GM19240 (cell line): ENCODE results near the gene PPFIA1.
"Not testable (repeated sequence)": the region's sequence is repeated elsewhere in the genome, so short reads cannot be mapped to it uniquely, and the experiment has no call there.

Experiments used
- DNase-seq: peaks from one replicate; pipeline ENCODE4 v3.0.0; 2011; ENCODE audit warnings: low spot score; ENCODE audit not compliant: insufficient read length

PPFIA1 gene

DNA sequence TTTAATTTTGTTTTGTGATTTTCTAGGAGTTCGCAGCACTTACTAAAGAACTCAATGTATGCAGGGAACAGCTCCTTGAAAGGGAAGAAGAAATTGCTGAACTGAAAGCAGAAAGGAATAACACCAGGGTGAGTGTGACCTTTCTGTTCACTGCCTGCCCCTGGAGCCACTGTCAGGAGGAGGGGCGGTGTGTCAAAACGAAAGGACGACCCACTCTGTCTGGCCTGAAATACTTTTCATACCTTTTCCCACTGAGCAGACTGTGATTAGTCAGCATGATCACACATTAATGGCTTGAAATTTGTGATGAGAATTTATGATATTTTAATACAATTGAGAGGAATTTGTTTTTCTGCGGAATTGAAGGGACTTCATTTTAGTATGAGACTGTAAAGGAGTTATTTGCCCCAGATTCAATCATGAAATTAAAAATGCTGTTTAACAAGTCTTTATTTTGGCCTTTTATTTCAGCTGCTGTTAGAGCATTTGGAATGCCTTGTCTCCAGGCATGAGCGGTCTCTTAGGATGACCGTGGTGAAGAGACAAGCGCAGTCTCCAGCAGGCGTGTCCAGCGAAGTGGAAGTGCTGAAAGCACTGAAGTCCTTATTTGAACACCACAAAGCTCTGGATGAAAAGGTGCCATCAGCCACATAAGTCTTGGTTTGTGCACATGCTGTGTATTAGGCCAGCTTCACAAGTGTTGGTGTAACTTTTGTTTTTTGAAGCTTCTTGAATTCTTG is 54.1 kb downstream of the PPFIA1 start:
- peak; percentile 44 for DNase-seq

DNA sequence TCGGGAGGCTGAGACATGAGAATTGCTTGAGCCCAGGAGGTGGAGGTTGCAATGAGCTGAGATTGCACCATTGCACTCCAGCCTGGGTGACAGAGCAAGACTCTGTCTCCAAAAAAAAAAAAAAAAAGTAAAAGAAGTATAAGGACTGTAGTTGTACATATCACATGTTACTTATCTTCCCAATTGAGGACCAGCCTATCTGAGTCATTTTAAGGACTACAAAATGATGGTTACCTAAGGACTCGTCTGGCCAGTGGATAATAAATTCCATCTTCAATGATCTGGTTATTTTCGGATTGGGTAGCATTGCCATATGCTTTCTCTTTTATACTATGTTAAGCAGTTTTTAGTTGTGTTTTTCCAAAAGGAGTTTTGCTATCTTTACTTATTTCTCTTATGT is 55.3 kb downstream of the PPFIA1 start:
- no peak for DNase-seq

DNA sequence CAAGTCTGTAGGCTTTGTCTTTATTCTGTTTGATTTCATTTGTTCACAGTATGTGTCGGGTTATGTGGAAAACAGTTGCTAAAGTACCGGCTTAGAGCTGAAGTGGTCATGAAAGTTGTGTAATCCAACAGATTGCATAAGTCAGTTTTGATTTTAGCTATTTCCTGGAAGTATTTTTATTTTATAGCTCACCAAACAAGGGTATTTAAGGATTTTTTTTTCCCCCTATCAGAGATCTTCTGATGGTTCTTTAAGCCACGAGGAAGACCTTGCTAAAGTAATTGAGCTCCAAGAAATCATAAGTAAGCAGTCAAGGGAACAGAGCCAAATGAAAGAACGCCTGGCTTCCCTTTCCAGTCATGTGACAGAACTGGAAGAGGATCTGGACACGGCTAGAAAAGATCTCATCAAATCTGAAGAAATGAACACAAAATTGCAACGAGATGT is 55.9 kb downstream of the PPFIA1 start:
- DNase-seq, result no peak

DNA sequence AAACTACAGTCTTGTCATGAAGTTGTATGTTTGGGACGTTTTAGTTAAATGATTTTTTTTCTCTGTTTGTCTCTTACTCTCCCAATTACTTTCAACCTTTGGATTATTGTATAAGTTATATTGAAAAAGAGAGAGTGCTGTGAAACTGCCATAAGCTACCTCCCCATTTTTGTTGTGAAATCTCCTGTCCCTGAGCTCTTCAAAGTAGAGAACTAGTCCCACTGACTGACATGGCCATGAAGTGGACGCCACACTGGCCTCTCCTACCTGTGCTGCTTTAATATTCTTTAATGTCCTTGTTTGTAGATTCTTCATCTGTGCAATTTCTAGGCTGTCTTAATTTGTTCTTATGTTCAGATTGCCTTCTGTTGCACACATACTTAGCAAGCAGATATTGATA is 56.3 kb downstream of the PPFIA1 start:
- no peak for DNase-seq

DNA sequence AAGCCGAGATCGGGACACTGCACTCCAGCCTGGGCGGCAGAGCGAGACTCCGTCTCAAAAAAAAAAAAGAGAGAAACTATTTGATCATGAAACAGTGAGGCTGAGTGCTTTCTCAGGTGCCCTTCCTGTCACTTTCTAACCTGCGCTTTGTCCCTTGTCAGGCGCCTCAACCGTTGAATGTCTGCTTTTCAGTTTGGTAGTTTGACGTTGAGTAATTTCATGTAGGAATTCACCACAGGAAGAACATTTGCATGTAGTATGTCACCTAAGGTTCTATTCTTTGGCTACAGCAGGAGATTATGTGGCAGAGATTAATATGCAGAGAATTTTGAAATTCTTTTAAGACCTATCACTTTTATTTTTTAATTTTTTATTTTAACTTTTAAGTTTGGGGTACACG is 57.2 kb downstream of the PPFIA1 start:
- peak; percentile 28 for DNase-seq

DNA sequence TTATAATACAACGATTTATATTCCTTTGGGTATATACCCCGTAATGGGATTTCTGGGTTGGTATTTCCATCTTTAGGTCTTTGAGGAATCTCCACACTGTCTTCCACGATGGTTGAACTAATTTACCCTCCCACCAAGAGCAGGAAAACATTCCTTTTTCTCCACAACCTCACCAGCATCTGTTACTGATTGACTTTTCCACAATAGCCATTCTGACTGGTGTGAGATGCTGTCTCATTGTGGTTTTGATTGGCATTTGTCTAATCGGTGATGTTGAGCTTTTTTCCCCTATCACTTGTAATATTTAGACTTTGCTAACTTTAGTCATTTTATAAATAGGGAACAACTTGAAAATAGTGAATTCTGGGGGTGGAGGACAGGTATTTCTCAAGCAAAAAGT is 58.1 kb downstream of the PPFIA1 start:
- DNase-seq, result no peak

DNA sequence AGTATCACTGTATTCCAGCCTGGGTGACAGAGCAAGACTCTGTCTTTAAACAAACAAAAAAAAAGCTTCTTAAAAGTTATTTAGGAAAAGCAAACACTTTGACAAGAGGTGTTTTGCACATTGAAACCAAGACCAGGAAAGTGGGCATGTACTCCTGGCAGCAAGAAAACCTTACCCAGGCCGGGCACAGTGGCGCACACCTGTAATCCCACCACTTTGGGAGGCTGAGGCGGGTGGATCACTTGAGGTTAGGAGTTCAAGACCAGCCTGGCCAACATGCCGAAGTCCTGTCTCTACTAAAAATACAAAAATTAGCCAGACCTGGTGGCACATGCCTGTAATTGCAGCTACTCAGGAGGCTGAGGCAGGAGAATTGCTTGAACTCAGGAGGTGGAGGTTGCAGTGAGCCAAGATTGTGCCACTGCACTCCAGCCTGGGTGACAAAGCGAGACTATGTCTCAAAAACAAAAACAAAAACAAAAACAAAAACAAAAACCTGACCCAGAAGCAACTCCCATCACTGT is 60.9 kb downstream of the PPFIA1 start:
- not testable (repeated sequence) for DNase-seq

DNA sequence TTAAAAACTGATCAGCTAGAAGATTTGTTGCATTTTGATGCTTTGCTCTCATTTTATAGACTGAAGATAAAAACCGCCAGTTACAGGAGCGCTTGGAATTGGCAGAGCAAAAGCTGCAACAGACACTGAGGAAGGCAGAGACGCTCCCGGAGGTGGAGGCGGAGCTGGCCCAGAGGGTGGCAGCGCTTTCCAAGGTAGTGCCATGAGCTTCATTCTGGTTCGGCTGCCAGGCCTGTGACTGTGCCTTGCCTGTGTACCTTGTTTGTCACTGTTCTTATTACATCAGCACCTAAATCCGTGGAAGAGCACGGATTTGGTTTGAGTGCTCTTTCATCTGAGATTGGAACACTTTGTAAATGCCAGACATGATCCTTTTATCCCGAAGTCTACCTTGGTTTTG is 61.4 kb downstream of the PPFIA1 start:
- DNase-seq, result no peak

DNA sequence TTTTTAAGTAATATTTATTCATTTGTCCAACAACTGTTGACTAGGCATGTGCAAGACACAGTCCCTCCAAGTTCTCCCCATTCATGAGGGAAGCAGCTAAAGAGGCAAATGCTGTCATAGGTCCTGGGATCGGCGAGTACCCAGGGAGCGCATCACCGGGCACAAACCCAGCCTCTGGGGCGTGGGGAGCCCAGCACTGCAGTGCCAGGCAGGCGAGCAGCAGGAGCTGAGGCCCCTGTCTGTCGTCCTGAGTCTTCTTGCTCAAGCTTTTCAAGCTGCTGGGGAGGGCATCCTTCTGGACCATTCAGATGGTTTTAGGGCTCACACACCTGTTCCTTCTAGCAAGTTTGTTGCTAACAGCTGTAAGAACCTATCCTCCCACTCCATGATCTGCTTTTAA is 62.1 kb downstream of the PPFIA1 start:
- no peak for DNase-seq

DNA sequence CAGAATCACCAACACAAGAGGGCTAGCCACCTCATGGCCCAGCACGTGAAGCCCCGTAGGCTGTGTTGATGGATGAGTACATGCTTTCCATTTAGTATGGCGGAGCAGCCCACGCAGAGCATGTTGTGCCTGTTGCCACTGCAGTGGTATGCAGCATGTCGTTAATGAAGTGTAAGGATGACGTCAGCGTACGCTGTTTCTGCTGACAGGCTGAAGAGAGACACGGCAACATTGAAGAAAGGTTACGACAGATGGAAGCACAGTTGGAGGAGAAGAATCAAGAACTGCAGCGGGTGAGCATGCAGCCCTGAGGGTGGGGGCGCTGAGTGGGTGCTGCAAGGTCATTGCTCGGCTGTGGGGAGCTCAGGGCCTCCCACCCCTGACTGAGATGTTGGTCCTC is 62.8 kb downstream of the PPFIA1 start:
- DNase-seq, result no peak

DNA sequence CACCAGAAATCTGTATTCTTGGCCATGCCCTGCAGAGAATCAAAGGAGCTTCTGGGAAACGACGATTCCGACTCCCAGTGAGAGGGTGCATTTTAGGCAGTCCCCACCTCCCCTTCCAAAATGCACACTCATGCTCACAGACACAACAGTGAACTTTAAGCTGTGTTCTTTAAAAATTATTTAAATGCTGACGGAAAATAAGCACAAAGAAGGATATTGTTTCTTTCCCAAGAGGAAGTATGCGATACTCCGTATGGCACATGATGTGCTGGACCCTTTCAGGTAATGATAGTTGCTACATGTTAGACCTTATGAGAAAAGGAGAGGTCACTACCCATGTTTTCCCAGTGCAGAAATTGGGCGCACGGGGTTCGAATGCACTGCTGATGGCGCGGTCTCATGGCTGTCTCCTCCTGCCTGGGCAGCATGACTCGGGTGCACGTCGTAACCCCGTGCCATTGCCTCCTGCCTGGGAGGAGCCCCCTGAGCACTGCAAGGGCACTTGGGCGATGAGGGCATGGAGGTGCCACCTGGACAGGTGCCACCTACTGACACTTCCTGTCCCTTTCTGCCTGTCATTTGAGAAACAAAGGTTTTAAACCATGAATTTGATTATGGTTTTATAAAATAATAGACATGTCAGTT is 64.0 kb downstream of the PPFIA1 start:
- DNase-seq, result no peak

DNA sequence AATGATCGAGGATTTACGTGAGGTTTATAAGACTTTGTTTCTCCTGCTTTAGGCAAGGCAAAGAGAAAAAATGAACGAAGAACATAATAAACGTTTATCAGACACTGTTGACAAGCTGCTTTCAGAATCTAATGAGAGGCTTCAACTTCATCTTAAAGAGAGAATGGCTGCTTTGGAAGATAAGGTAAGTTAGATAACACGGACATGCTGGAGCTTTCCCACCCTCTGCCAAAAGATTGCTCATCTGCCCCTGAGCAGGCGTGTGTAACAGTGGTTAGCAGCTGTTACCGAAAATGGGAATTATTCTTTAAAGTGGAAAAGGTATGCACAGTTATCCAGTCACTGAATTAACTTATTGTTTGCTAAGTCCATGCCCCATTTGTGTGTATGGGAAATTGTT is 65.0 kb downstream of the PPFIA1 start:
- DNase-seq, result no peak

DNA sequence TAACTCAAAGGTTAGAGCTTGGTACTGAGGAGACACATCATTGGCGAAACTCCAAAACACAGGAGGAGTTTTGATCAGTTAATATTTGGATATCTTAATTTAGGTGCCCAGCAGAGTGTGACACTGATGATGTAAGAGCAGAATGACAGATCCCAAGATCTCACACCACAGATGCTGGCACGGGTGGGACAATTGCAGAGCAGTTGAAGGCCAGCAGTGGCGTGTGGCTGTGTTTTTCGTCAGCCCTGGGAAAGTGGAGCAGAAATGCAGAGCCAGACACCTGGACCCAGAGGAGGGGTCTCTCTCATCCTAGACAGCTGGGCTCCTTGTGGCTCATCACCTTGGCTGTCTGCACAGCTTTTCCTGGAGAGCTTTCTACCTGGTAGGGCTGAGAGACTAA is 68.1 kb downstream of the PPFIA1 start:
- DNase-seq, result no peak

DNA sequence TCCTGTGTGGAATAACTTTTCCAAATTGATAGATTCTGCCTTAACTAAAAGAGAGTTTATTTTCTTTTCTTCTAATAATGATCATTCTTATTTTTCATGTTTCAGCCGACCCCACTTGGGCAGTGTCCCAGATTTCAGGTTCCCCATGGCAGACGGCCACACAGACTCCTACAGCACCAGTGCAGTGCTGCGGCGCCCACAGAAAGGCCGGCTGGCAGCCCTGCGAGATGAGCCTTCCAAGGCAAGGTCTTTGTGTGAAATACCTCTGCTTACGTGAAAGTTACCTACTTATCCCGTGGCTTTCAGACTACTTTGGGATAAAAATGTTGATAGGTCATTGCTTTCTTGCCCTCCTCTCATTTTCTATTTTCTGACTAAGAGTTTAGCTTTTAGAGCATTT is 68.6 kb downstream of the PPFIA1 start:
- no peak for DNase-seq

DNA sequence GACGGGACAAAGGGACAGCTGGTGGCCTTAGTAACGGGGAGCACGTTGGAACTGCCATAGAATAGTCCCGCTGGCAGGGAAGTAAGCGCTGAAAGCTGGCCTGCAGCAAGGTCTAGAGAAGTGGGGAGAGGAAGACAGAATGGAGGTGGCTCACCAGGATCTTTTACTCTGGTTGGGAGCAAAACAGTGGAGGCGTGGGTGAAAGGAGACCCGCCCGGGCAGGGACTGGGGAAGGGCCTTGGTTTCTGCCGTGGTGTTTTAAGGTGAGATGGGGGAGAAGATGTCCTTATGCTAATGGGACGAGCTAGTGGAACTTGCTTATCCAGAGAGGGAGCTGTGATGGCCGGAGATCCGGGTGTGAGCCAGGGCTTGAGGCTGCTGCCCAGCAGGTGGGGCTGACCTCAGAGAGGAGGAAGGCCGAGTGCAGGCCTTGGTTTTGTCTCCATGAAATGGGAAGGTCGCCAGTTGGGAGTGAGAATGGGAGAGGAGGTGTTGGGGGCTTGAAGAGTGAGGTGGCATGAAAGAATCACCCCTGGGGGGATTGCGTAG is 71.5 kb downstream of the PPFIA1 start:
- no peak for DNase-seq

DNA sequence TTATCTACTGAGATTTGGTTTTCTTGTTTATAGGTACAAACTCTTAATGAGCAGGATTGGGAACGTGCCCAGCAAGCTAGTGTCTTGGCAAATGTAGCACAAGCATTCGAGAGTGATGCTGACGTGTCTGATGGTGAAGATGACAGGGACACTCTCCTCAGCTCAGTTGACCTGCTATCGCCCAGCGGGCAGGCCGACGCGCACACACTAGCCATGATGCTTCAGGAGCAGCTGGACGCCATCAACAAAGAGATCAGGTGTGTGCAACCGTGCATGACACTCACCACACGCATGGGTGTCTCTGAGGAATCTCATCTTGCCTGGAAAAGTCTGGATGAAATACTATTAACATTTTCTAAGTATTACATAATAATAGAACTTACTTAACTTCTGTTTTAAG is 73.1 kb downstream of the PPFIA1 start:
- no peak for DNase-seq

DNA sequence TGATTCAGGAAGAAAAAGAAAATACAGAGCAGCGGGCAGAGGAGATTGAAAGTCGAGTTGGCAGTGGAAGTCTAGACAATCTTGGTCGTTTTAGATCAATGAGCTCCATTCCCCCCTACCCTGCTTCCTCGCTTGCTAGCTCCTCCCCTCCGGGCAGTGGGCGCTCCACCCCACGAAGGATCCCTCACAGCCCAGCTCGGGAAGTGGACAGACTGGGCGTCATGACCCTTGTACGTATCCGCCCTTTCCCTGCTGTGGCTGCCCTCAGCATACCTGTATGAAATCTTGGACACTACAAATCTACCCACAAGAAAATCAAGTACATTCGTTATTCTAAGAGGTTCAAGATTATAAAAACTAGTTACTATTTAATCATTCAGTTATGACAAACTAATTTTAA is 77.7 kb downstream of the PPFIA1 start:
- no peak for DNase-seq

DNA sequence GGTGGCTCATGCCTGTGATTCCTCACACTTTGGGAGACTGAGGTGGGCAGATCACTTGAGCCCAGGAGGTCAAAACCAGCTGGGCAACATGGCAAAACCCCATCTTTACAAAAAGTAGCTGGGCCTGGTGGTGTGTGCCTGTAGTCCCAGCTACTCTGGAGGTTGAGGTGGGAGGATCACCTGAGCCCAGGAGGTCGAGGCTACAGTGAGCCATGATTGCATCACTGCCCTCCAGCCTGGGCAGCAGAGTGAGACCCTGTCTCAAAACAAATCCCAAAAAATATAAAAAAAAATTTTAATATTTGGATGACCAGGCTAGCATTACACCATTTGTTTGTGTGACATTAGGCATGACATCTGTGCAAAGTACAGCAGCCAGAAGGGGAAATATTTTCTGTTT is 78.1 kb downstream of the PPFIA1 start:
- DNase-seq, result no peak

DNA sequence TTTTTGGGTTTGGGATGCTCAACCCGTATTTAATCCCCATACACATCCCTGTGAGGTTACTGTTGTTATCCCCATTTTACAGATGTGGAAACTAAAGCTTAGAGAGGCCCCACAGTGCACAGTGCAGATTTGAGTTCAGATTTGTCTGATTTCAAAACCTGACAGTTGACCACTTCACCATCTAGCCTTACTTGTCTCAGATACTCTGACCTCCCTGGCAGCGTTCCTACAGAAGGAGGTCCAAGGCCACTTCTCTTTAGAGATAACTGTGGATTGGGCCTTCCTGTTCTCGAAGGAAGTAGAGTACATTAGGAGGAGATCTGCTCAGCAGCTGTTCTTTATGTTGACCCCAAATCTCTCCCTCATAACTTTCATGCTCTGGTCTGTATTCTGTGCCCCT is 81.2 kb downstream of the PPFIA1 start:
- DNase-seq, result no peak

DNA sequence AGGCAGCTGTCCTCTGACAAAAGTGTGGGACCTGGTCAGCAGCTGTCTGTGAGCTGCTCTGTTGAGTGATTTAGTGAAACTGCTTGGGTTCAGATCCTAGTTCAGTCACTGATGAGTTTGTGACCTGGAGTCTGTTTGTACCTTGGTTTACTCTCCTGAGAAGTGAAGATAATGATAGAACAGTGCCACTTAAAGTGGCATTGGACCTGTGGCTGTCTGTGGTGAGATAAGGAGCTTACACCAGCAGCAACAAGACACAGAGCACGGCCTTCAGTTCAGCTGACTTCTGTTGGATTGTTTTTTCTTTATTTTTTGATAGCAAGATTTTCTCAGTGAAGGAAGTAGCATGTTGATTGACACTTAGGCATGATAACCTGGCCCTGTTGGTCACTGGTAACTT is 81.6 kb downstream of the PPFIA1 start:
- DNase-seq, result no peak

DNA sequence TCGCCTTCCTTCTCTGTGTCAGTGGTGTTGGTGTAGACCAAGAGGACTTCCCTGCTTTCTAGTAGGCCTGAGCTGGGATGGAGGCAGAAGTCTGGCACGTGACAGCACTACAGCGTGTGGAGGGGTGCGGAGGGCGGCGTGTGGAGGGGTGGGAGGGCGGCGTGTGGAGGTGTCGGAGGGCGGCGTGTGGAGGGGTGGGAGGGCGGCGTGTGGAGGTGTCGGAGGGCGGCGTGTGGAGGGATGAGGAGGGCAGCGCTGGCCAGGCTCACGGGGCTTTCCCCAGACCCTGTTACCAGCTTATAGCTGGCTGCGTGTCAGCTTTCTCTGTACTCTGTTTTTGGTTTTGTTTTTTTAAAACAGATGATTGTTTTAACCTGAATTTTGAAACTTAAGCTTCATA is 82.1 kb downstream of the PPFIA1 start:
- no peak for DNase-seq

DNA sequence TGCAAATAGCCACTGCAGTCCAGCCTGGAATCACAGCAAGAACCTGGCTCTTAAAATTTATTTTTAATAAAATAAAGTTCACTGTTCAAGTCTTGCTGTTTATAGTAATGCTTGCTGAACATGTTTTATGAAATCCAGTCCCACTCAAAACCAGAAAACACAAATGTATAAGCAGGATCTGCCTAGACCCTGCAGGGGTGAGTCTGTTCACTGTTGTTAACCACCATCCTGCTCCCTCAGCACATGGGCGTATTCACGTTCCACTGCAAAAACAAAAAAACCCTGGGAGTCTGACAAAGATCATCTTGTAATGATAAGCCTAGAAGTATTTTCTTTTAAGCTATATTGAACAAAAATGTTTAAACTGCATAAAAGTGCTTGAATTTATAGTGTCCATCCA is 82.8 kb downstream of the PPFIA1 start:
- no peak for DNase-seq
